Measurements from ENCODE around the gene HAP1. TPM values are rescaled to one million over a fixed set of nuclear protein-coding genes. Genes with fewer than 3 reads are reported as not detected.

The HAP1 gene
- total RNA-seq, 1 donor from 2014 or later: 4.3 TPM

GRCh38 chr17:41691031-41691777 lies 43.2 kb downstream of the HAP1 start:
- no peak for TF ChIP-seq CTCF (conservative IDR thresholded peaks at IDR 0.05)
- Mint-ChIP-seq H3K4me1 (ENCODE audit: unreplicated experiment) (peaks cover 16% of the 10 kb centered on the region), H3K36me3 (peaks cover 35% of the 10 kb centered on the region), H3K9me3 (no peaks in the 10 kb centered on the region), H3K27ac (peak overlapping the region; percentile 98), H3K4me3 (peak overlapping the region; percentile 97), H3K27me3 (peaks cover 3% of the 10 kb centered on the region)
- DNase-seq (ENCODE audit: extremely low spot score, unreplicated experiment): no peak

GRCh38 chr17:41690497-41690896 lies 43.9 kb downstream of the HAP1 start:
- Mint-ChIP-seq H3K4me1 (ENCODE audit: unreplicated experiment) (peaks cover 10% of the 10 kb centered on the region), H3K27ac (peak overlapping the region; percentile 98), H3K4me3 (peak overlapping the region; percentile 97), H3K36me3 (peaks cover 32% of the 10 kb centered on the region), H3K27me3 (peaks cover 3% of the 10 kb centered on the region), H3K9me3 (no peaks in the 10 kb centered on the region)
- TF ChIP-seq CTCF (conservative IDR thresholded peaks at IDR 0.05): no peak
- DNase-seq (ENCODE audit: extremely low spot score, unreplicated experiment): no peak

GRCh38 chr17:41689497-41690299 lies 44.7 kb downstream of the HAP1 start:
- DNase-seq (ENCODE audit: extremely low spot score, unreplicated experiment): no peak
- peak overlapping the region; percentile 98 for H3K27ac Mint-ChIP-seq
- TF ChIP-seq CTCF (conservative IDR thresholded peaks at IDR 0.05): peak; percentile 90
- H3K9me3 Mint-ChIP-seq: no peaks in the 10 kb centered on the region
- H3K27me3 Mint-ChIP-seq: peaks cover 3% of the 10 kb centered on the region
- peaks cover 32% of the 10 kb centered on the region for H3K36me3 Mint-ChIP-seq
- peak overlapping the region; percentile 97 for H3K4me3 Mint-ChIP-seq
- H3K4me1 Mint-ChIP-seq (ENCODE audit: unreplicated experiment): peaks cover 10% of the 10 kb centered on the region

- H3K36me3 Mint-ChIP-seq: peaks cover 32% of the 10 kb centered on the region
- peaks cover 15% of the 10 kb centered on the region for H3K4me1 Mint-ChIP-seq (ENCODE audit: unreplicated experiment)
- H3K27ac Mint-ChIP-seq: peak within 1 kb of the TSS; percentile 98
- H3K9me3 Mint-ChIP-seq: no peaks in the 10 kb centered on the region
- peak within 1 kb of the TSS; percentile 97 for H3K4me3 Mint-ChIP-seq
- TF ChIP-seq CTCF (conservative IDR thresholded peaks at IDR 0.05): no peak
- peaks cover 3% of the 10 kb centered on the region for H3K27me3 Mint-ChIP-seq
- DNase-seq (ENCODE audit: extremely low spot score, unreplicated experiment): peak; percentile 100
Observed at GRCh38 chr17:41688641-41689496, 45.6 kb downstream of the HAP1 start, which contains the start of gene EIF1. Gene EIF1 (plus strand): TSS chr17:41688885. CDS start chr17:41689039, 154 bp downstream.
